ENCODE results near the gene CXXC5. TPM values are rescaled to one million over a fixed set of nuclear protein-coding genes. Genes with fewer than 3 reads are reported as not detected.

The CXXC5 gene
- total and polyA plus RNA-seq, 2 donors (not counting 1 experiment from before 2014, with no cell fraction given): 18.6 to 43.9 TPM

GRCh38 chr5:139698490-139699146 is 50.5 kb downstream of the CXXC5 start:
- Histone ChIP-seq H2AFZ (ENCODE audit: low read length) (no peak overlapping the region), H3K79me2 (ENCODE audit: control insufficient read depth, insufficient read depth, low read length) (no peaks in the 10 kb centered on the region), H3K36me3 (ENCODE audit: control insufficient read depth, insufficient read depth, low read length) (no peaks in the 10 kb centered on the region), H4K20me1 (ENCODE audit: control insufficient read depth, extremely low read depth, insufficient read depth, low read length) (no peaks in the 10 kb centered on the region), H3K9ac (ENCODE audit: insufficient read depth, low read length) (no peak overlapping the region), H3K27ac (ENCODE audit: insufficient read depth, low read length) (peak overlapping the region; percentile 77), H3K4me2 (ENCODE audit: extremely low read depth, insufficient read depth, low read length) (no peak overlapping the region), H3K9me3 (ENCODE audit: control insufficient read depth, insufficient read depth, low read depth, low read length) (no peaks in the 10 kb centered on the region), H3K4me3 (replicated peaks in 1 of 4; ENCODE audit: control extremely low read depth in 1 of 4, insufficient read depth in 1 of 4, low read depth in 3 of 4, low read length in 4 of 4) (no peak overlapping the region), H3K27me3 (ENCODE audit: control insufficient read depth, insufficient read depth, low read length) (peaks cover 3% of the 10 kb centered on the region), H3K4me1 (ENCODE audit: control insufficient read depth, extremely low read depth, insufficient read depth, low read length) (peaks cover 18% of the 10 kb centered on the region)
- peak; percentile 85 to 86 for DNase-seq (ENCODE audit: low read depth in 2 of 2)
- TF ChIP-seq, protein P1, sequence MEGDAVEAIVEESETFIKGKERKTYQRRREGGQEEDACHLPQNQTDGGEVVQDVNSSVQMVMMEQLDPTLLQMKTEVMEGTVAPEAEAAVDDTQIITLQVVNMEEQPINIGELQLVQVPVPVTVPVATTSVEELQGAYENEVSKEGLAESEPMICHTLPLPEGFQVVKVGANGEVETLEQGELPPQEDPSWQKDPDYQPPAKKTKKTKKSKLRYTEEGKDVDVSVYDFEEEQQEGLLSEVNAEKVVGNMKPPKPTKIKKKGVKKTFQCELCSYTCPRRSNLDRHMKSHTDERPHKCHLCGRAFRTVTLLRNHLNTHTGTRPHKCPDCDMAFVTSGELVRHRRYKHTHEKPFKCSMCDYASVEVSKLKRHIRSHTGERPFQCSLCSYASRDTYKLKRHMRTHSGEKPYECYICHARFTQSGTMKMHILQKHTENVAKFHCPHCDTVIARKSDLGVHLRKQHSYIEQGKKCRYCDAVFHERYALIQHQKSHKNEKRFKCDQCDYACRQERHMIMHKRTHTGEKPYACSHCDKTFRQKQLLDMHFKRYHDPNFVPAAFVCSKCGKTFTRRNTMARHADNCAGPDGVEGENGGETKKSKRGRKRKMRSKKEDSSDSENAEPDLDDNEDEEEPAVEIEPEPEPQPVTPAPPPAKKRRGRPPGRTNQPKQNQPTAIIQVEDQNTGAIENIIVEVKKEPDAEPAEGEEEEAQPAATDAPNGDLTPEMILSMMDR (conservative IDR thresholded peaks at IDR 0.05 in 1 of 2, IDR thresholded peaks at IDR 0.05 in 1 of 2; ENCODE audit: low read depth in 1 of 2, low read length in 2 of 2): no peak
- no peak for TF ChIP-seq EZH2 (IDR thresholded peaks at IDR 0.05; ENCODE audit: low read length, missing control alignments)

DNA sequence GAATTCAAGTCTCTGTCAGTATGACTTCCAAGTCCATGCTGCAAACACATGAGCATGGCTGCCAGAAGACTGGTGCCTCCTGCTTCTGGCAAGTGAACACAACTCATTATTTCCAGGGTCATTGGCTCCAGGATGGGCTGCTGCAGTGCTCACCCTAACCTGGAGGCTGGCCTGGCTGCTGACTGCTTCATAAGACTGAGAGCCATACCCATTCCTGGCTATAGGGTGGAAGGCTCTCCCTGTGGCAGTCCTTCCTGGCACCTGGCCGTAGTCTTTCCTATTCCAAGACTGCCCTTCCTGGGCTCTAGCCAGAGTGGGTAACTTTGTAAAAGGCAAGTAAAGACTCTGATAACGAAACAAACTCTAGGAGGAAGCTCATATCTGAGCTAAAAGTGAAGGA is 51.2 kb downstream of the CXXC5 start:
- Histone ChIP-seq H3K4me3 (replicated peaks in 1 of 4; ENCODE audit: control extremely low read depth in 1 of 4, insufficient read depth in 1 of 4, low read depth in 3 of 4, low read length in 4 of 4) (no peak overlapping the region), H4K20me1 (ENCODE audit: control insufficient read depth, extremely low read depth, insufficient read depth, low read length) (no peaks in the 10 kb centered on the region), H3K4me2 (ENCODE audit: extremely low read depth, insufficient read depth, low read length) (no peak overlapping the region), H3K79me2 (ENCODE audit: control insufficient read depth, insufficient read depth, low read length) (no peaks in the 10 kb centered on the region), H2AFZ (ENCODE audit: low read length) (no peak overlapping the region), H3K9ac (ENCODE audit: insufficient read depth, low read length) (no peak overlapping the region), H3K36me3 (ENCODE audit: control insufficient read depth, insufficient read depth, low read length) (no peaks in the 10 kb centered on the region), H3K27ac (ENCODE audit: insufficient read depth, low read length) (no peak overlapping the region), H3K4me1 (ENCODE audit: control insufficient read depth, extremely low read depth, insufficient read depth, low read length) (peaks cover 18% of the 10 kb centered on the region), H3K9me3 (ENCODE audit: control insufficient read depth, insufficient read depth, low read depth, low read length) (no peaks in the 10 kb centered on the region), H3K27me3 (ENCODE audit: control insufficient read depth, insufficient read depth, low read length) (peaks cover 5% of the 10 kb centered on the region)
- TF ChIP-seq, protein P1 (conservative IDR thresholded peaks at IDR 0.05 in 1 of 2, IDR thresholded peaks at IDR 0.05 in 1 of 2; ENCODE audit: low read depth in 1 of 2, low read length in 2 of 2): no peak
- TF ChIP-seq EZH2 (IDR thresholded peaks at IDR 0.05; ENCODE audit: low read length, missing control alignments): no peak
- DNase-seq (ENCODE audit: low read depth in 2 of 2): peak in 1 of 2 donors; percentile 25

DNA sequence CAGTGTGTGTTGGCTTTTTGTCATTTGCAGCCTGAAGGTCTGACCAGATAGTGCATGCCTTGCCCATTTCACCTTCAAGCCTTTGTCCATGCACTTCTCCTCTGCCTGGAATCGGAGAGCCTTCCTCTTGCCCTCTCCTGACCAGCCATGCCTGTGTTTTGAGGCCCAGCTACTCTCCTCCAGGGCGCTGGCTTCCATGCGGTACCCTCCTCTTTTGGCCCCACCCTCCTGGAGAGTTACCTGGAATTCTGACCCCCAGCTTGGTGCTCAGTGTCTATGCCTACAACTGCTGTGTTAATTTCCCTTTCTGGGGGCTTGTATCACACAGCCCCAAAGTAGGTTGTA is 52.5 kb downstream of the CXXC5 start:
- Histone ChIP-seq H3K4me1 (ENCODE audit: control insufficient read depth, extremely low read depth, insufficient read depth, low read length) (peaks cover 18% of the 10 kb centered on the region), H3K9ac (ENCODE audit: insufficient read depth, low read length) (no peak overlapping the region), H3K9me3 (ENCODE audit: control insufficient read depth, insufficient read depth, low read depth, low read length) (no peaks in the 10 kb centered on the region), H2AFZ (ENCODE audit: low read length) (no peak overlapping the region), H3K4me3 (replicated peaks in 1 of 4; ENCODE audit: control extremely low read depth in 1 of 4, insufficient read depth in 1 of 4, low read depth in 3 of 4, low read length in 4 of 4) (no peak overlapping the region), H3K79me2 (ENCODE audit: control insufficient read depth, insufficient read depth, low read length) (no peaks in the 10 kb centered on the region), H4K20me1 (ENCODE audit: control insufficient read depth, extremely low read depth, insufficient read depth, low read length) (no peaks in the 10 kb centered on the region), H3K27me3 (ENCODE audit: control insufficient read depth, insufficient read depth, low read length) (peaks cover 6% of the 10 kb centered on the region), H3K27ac (ENCODE audit: insufficient read depth, low read length) (no peak overlapping the region), H3K4me2 (ENCODE audit: extremely low read depth, insufficient read depth, low read length) (no peak overlapping the region), H3K36me3 (ENCODE audit: control insufficient read depth, insufficient read depth, low read length) (no peaks in the 10 kb centered on the region)
- no peak for DNase-seq (ENCODE audit: low read depth in 2 of 2)
- TF ChIP-seq EZH2 (IDR thresholded peaks at IDR 0.05; ENCODE audit: low read length, missing control alignments): no peak
